Stimulated activated CD4-positive, alpha-beta T cell treated with anti-CD3 and anti-CD28 coated beads, TNF-alpha, amount 100 ng/mL, for 1 hour (primary cell): ENCODE results near the gene AFF4.
"Not testable (repeated sequence)": the region's sequence is repeated elsewhere in the genome, so short reads cannot be mapped to it uniquely, and the experiment has no call there.

Source experiments
- DNase-seq, 3 donors: peaks; one replicate each; pipeline ENCODE4 v3.0.0-alpha.2; 2020; ENCODE audit warnings: low read depth in 3 of 3, low spot score in 1 of 3

Gene AFF4

GRCh38 chr5:132860742-132861141 is 102.7 kb downstream of the AFF4 start:
- no peak for DNase-seq

GRCh38 chr5:132859889-132860437 is 103.5 kb downstream of the AFF4 start:
- DNase-seq = no peak

GRCh38 chr5:132856011-132856410 is 107.4 kb downstream of the AFF4 start:
- no peak for DNase-seq

GRCh38 chr5:132854992-132855391 is 108.4 kb downstream of the AFF4 start:
- not testable (repeated sequence) for DNase-seq

GRCh38 chr5:132854301-132854700 is 109.1 kb downstream of the AFF4 start:
- no peak for DNase-seq

- no peak for DNase-seq
Measured at GRCh38 chr5:132853790-132854189, 109.6 kb downstream of the AFF4 start.

GRCh38 chr5:132853323-132853722 is 110.1 kb downstream of the AFF4 start:
- DNase-seq = no peak

- no peak for DNase-seq
Measured at GRCh38 chr5:132850066-132850465, 113.4 kb downstream of the AFF4 start.

GRCh38 chr5:132849347-132849746 is 114.1 kb downstream of the AFF4 start:
- DNase-seq = no peak

GRCh38 chr5:132848270-132848669 is 115.2 kb downstream of the AFF4 start:
- no peak for DNase-seq

GRCh38 chr5:132841305-132841704 is 122.1 kb downstream of the AFF4 start:
- no peak for DNase-seq

GRCh38 chr5:132840896-132841295 is 122.5 kb downstream of the AFF4 start:
- DNase-seq = no peak

GRCh38 chr5:132840313-132840712 is 123.1 kb downstream of the AFF4 start:
- DNase-seq = no peak

- DNase-seq = no peak
Measured at GRCh38 chr5:132839426-132840301, 123.8 kb downstream of the AFF4 start.

- DNase-seq = no peak
Measured at GRCh38 chr5:132838516-132839282, 124.7 kb downstream of the AFF4 start.

GRCh38 chr5:132837868-132838267 is 125.6 kb downstream of the AFF4 start:
- no peak for DNase-seq

GRCh38 chr5:132836852-132837251 is 126.6 kb downstream of the AFF4 start:
- DNase-seq = no peak

GRCh38 chr5:132834057-132834456 is 129.4 kb downstream of the AFF4 start:
- no peak for DNase-seq

GRCh38 chr5:132832612-132833011 is 130.8 kb downstream of the AFF4 start:
- no peak for DNase-seq

GRCh38 chr5:132831095-132831860 is 132.2 kb downstream of the AFF4 start:
- no peak for DNase-seq

GRCh38 chr5:132830436-132831094 is 132.9 kb downstream of the AFF4 start, which contains the start of gene SHROOM1:
Gene SHROOM1, minus strand, starts transcription at chr5:132830647. Its CDS starts 4,507 bp downstream, at chr5:132826140.
- DNase-seq = no peak
